Spleen (tissue), 11 donors: ENCODE data around the gene SYNDIG1. TPM values are rescaled to one million over a fixed set of nuclear protein-coding genes. Genes with fewer than 3 reads are reported as not detected.

Source experiments
- DNase-seq: peaks from one replicate; pipeline ENCODE4 v3.0.0-alpha.2; 2020
- H3K27ac ChIP-seq, 8 donors: fragments of 200-600 bp; sonication (generic) in 7 of 8; 1 replicate in 4 of 8; 2 replicates in 4 of 8; pipeline versions ENCODE4 v1.5.0 to v1.8.0; 2016 to 2021; ENCODE audit warnings: inconsistent platforms in 4 of 8, mild to moderate bottlenecking in 4 of 8, moderate library complexity in 1 of 8
- H3K27me3 ChIP-seq, 7 donors: fragments of 200-600 bp; sonication (generic) in 6 of 7; replicated peaks in 1 of 7; 1 replicate in 4 of 7; 2 replicates in 3 of 7; pipeline versions ENCODE4 v1.5.0 to v1.8.0; 2016 to 2021; ENCODE audit warnings: inconsistent platforms in 3 of 7, mild to moderate bottlenecking in 1 of 7
- H3K36me3 ChIP-seq, 6 donors: fragments of 200-600 bp; sonication (generic) in 5 of 6; 1 replicate in 4 of 6; 2 replicates in 2 of 6; pipeline versions ENCODE4 v1.5.0 to v1.8.0; 2016 to 2021; ENCODE audit warnings: inconsistent platforms in 2 of 6
- H3K4me1 ChIP-seq, 6 donors: fragments of 200-600 bp; sonication (generic) in 5 of 6; 1 replicate in 3 of 6; 2 replicates in 3 of 6; pipeline versions ENCODE4 v1.5.0 to v1.8.0; 2016 to 2021; ENCODE audit warnings: inconsistent platforms in 3 of 6
- H3K4me3 ChIP-seq, 8 donors: fragments of 200-600 bp; sonication (generic) in 7 of 8; 1 replicate in 4 of 8; 2 replicates in 4 of 8; pipeline versions ENCODE4 v1.5.0 to v1.8.0; 2016 to 2021; ENCODE audit warnings: inconsistent platforms in 4 of 8, mild to moderate bottlenecking in 4 of 8, moderate library complexity in 2 of 8
- H3K9me3 ChIP-seq, 8 donors: fragments of 200-600 bp; sonication (generic) in 7 of 8; 1 replicate in 4 of 8; 2 replicates in 4 of 8; pipeline versions ENCODE4 v1.5.0 to v1.8.0; 2016 to 2021; ENCODE audit warnings: inconsistent platforms in 4 of 8
- CTCF ChIP-seq, 11 experiments: fragments of 200-600 bp in 7 of 11; fragments of 450-650 bp in 4 of 11; sonication (generic) in 4 of 11; IDR thresholded peaks in 8 of 11; conservative IDR thresholded peaks in 3 of 11; 1 replicate in 7 of 11; 2 replicates in 4 of 11; pipeline versions ENCODE4 v1.4.0 to v1.8.0; 2016 to 2021; ENCODE audit warnings: antibody characterized with exemption in 11 of 11, inconsistent platforms in 4 of 11, mild to moderate bottlenecking in 1 of 11
- POLR2A ChIP-seq, 3 donors: fragments of 450-650 bp; IDR thresholded peaks; one replicate each; pipeline ENCODE4 v1.5.1; 2017; ENCODE audit warnings: antibody characterized with exemption in 3 of 3, mild to moderate bottlenecking in 1 of 3
- POLR2AphosphoS5 ChIP-seq, 3 donors: sonication (generic); formaldehyde crosslinking; IDR thresholded peaks; one replicate each; pipeline ENCODE4 v1.5.1; 2017; ENCODE audit warnings: antibody characterized with exemption in 3 of 3
- WGBS, 5 donors: extraction: QIAGEN DNeasy Blood & Tissue Kit in 3 of 5; methylation state at CpG; one replicate each; pipeline versions ENCODE4 v1.1.5 to v1.1.7; 2013 to 2018; 5-methylcytosine and 5-hydroxymethylcytosine counted together
- intact Hi-C: fragments of 100-400 bp; cut with DNase I; formaldehyde crosslinking; loops from one replicate; pipeline ENCODE4 v1.15.0; 2023; ENCODE audit warnings: low total_unique reads
- polyA plus RNA-seq, 3 donors: library from polyadenylated mRNA; stranded (reverse); fragments of 200-250 nt; gene quantifications; one replicate each; pipeline ENCODE4 v1.2.1, GENCODE V29; 2013
- total RNA-seq, 7 donors: library from RNA; depleted of rRNA in 3 of 7; stranded (reverse); fragments of >200 nt in 3 of 7; fragmentation: NEBNext Ultra II Directional in 4 of 7; extraction: Animal tissue kit (Norgen Biotek cat#: 25700) in 4 of 7; gene quantifications; one replicate each; pipeline versions ENCODE4 v1.1.0 to v1.2.1, GENCODE V29; 2016 to 2021
- donor health status: healthy with polysubstance abuse.
- donor health status: DM: no; HTN: no; CAD: no; lungs with moderate emphysema.
- donor health status: DM: no; HTN: no; CAD: no.
- donor health status: Bipolar disorder and iron deficiency.
- donor health status: healthy.
- donor health status: DM: no; HTN: no; CAD: no.
- donor health status: DM: yes; HTN: yes; CAD: no.

Gene SYNDIG1
- total and polyA plus RNA-seq, 10 donors, result 0.70 to 3.5 (median 1.3) TPM

DNA sequence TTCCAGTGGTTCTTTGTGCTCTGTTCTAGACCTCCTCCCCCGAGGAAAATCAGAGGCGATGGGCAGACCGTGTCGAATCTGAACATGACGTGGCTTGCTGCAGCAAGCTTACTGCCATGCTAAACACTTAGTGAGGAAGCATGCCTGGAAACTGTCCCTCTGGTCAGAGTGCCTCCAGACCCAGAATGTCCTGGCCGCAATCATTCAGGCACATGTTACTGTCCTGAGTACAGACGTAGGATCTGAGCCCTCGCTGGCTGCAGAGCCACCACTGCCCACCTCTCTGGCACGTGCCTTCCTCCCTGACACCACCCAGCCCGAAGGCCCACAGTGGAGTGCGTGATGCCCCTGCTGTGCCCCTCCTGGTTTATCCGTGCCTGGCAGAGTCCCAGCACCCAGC lies 163.6 kb downstream of the SYNDIG1 start:
- H3K4me3 ChIP-seq, result no peak overlapping the region
- H3K9me3 ChIP-seq, result no peaks in the 10 kb centered on the region
- H3K27me3 ChIP-seq, result peaks cover 0 to 9% (median 0%) of the 10 kb centered on the region in 7 donors
- H3K27ac ChIP-seq, result no peak overlapping the region
- no peak for DNase-seq
- WGBS, 5 donors, result 84 to 92% (median 88%) methylated on average over 11 to 12 of the region's 12 CpGs
- intact Hi-C loops, result no loop called here
- TF ChIP-seq POLR2A (IDR thresholded peaks at IDR 0.05) (no peak), CTCF (IDR thresholded peaks at IDR 0.05 in 8 of 11, conservative IDR thresholded peaks at IDR 0.05 in 3 of 11) (no peak), POLR2AphosphoS5 (IDR thresholded peaks at IDR 0.05) (no peak)
- no peaks in the 10 kb centered on the region for H3K36me3 ChIP-seq
- peaks cover 0 to 19% (median 9%) of the 10 kb centered on the region in 6 donors for H3K4me1 ChIP-seq

DNA sequence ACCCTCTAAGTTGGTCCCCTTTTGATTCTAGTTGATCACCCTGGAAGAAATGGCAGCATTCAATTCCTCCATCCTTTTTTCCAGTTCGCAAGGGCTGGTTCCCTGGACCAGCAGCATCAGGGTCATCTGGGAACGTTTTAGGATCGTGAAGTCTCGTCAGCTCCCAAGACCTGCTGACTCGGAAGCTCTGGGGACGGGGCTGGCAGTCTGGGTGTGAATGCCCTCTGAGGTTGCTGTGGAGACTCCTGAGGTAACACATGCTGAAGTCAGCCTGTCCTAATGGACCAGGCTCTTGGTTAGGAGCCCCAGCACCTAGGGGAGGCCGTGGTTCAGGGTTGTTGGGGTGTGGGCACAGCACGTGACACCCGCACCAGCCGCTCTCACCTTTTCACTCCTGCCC lies 164.1 kb downstream of the SYNDIG1 start:
- intact Hi-C loops, result no loop called here
- DNase-seq, result no peak
- WGBS, 5 donors, result 91 to 95% (median 92%) methylated on average over 10 of the region's 10 CpGs
- no peak for TF ChIP-seq POLR2AphosphoS5 (IDR thresholded peaks at IDR 0.05)
- TF ChIP-seq POLR2A (IDR thresholded peaks at IDR 0.05), result no peak
- no peak for TF ChIP-seq CTCF (IDR thresholded peaks at IDR 0.05 in 8 of 11, conservative IDR thresholded peaks at IDR 0.05 in 3 of 11)
- Histone ChIP-seq H3K9me3 (no peaks in the 10 kb centered on the region), H3K27me3 (peaks cover 0 to 9% (median 0%) of the 10 kb centered on the region in 7 donors), H3K27ac (no peak overlapping the region), H3K36me3 (no peaks in the 10 kb centered on the region), H3K4me3 (no peak overlapping the region), H3K4me1 (peaks cover 0 to 14% (median 7%) of the 10 kb centered on the region in 6 donors)

DNA sequence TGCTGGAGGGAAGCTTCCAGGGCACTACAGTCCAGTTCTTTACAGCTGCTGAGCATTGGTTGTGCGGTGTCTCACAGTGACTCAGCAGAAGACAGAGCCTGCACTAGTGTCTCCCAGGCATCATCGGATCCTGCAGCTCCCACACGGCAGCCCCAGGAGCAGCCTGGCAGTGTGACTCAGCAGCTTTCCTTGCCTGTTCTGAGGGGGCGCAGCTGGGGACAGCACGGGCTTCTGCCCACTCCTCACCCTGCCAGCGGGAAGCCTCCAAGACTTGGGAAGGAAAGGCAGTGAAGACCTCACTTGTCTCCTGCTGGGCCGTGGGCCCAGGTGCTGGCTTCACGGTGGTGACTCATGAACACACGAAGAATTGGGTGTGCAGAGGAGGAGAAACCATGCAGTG lies 165.4 kb downstream of the SYNDIG1 start:
- DNase-seq, result no peak
- intact Hi-C loops, result no loop called here
- WGBS, 5 donors, result 27 to 60% (median 42%) methylated on average over 5 to 9 of the region's 9 CpGs

DNA sequence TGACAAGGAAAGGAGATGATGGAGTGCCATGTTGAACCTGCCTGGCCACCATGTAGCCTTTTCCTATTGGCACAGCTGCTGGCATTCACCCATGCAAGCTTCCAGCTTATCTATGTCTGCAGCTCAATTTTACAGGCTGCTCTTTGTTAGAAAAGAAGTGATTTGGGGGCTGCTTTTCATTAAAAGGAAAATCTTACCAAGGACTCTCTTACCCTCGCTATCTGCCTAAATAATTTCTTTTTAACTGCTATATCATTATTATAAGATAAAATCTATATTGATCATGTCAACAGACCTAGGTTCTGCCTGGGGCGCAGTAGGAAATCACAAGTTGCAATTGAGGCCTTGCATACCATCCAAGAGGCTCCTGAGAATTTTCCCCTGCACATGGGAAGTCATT lies 167.2 kb downstream of the SYNDIG1 start:
- H3K36me3 ChIP-seq, result no peaks in the 10 kb centered on the region
- H3K4me3 ChIP-seq, result no peak overlapping the region
- H3K9me3 ChIP-seq, result no peaks in the 10 kb centered on the region
- H3K4me1 ChIP-seq, result no peaks in the 10 kb centered on the region
- 82 to 98% (median 86%) methylated on average over 2 of the region's 2 CpGs for WGBS, 5 donors
- H3K27me3 ChIP-seq, result peaks cover 0 to 9% (median 0%) of the 10 kb centered on the region in 7 donors
- intact Hi-C loops, result no loop called here
- no peak for DNase-seq
- TF ChIP-seq CTCF (IDR thresholded peaks at IDR 0.05 in 8 of 11, conservative IDR thresholded peaks at IDR 0.05 in 3 of 11) (no peak), POLR2A (IDR thresholded peaks at IDR 0.05) (no peak), POLR2AphosphoS5 (IDR thresholded peaks at IDR 0.05) (no peak)
- no peak overlapping the region for H3K27ac ChIP-seq

More for the DNA sequence above, 165.4 kb downstream of the SYNDIG1 start:
- Histone ChIP-seq H3K9me3 (no peaks in the 10 kb centered on the region), H3K27me3 (peaks cover 0 to 9% (median 0%) of the 10 kb centered on the region in 7 donors), H3K4me1 (peaks cover 0 to under 1% (median 0%) of the 10 kb centered on the region in 6 donors), H3K36me3 (no peaks in the 10 kb centered on the region), H3K4me3 (no peak overlapping the region), H3K27ac (no peak overlapping the region)
- TF ChIP-seq POLR2AphosphoS5 (IDR thresholded peaks at IDR 0.05), result no peak
- no peak for TF ChIP-seq POLR2A (IDR thresholded peaks at IDR 0.05)
- no peak for TF ChIP-seq CTCF (IDR thresholded peaks at IDR 0.05 in 8 of 11, conservative IDR thresholded peaks at IDR 0.05 in 3 of 11)
